Osteoblast (primary cell): Measurements from ENCODE around the gene SYCP3. TPM values are rescaled to one million over a fixed set of nuclear protein-coding genes. Genes with fewer than 3 reads are reported as not detected.

Source experiments
- DNase-seq: peaks from one replicate; pipeline ENCODE4 v3.0.0; 2011; ENCODE audit warnings: low spot score, mixed read lengths; ENCODE audit not compliant: insufficient read length; ENCODE audit errors: missing footprints
- H2AFZ ChIP-seq: 2 replicates; pipeline ENCODE4 v1.6.0; 2011; ENCODE audit warnings: mild to moderate bottlenecking, low read length
- H3K27ac ChIP-seq: 2 replicates; pipeline ENCODE4 v1.5.1; 2011; ENCODE audit warnings: mild to moderate bottlenecking, low read depth, low read length, moderate library complexity
- H3K27me3 ChIP-seq: 2 replicates; pipeline ENCODE4 v1.6.0; 2012; ENCODE audit warnings: mild to moderate bottlenecking, control low read depth, inconsistent platforms, low read length, moderate library complexity; ENCODE audit not compliant: insufficient read depth
- H3K36me3 ChIP-seq: 2 replicates; pipeline ENCODE4 v1.5.1; 2011; ENCODE audit warnings: mild to moderate bottlenecking, low read length, control low read depth, moderate library complexity; ENCODE audit not compliant: insufficient read depth
- H3K4me1 ChIP-seq: 2 replicates; pipeline ENCODE4 v1.5.1; 2011; ENCODE audit warnings: mild to moderate bottlenecking, low read length, control low read depth, moderate library complexity; ENCODE audit not compliant: insufficient read depth
- H3K4me2 ChIP-seq: 2 replicates; pipeline ENCODE4 v1.6.0; 2011; ENCODE audit warnings: mild to moderate bottlenecking, low read length; ENCODE audit not compliant: insufficient read depth
- H3K4me3 ChIP-seq: fragments of 200-600 bp; sonication (generic); 3 replicates; pipeline ENCODE4 v1.5.1; 2012; ENCODE audit warnings: mild to moderate bottlenecking, low read length, inconsistent platforms; ENCODE audit not compliant: insufficient read depth
- H3K79me2 ChIP-seq: 2 replicates; pipeline ENCODE4 v1.6.0; 2012; ENCODE audit warnings: mild to moderate bottlenecking, low read length, control low read depth, inconsistent platforms; ENCODE audit not compliant: insufficient read depth
- H3K9me3 ChIP-seq: 2 replicates; pipeline ENCODE4 v1.5.1; 2011; ENCODE audit warnings: low read depth, low read length, control low read depth
- H4K20me1 ChIP-seq: 2 replicates; pipeline ENCODE4 v1.6.0; 2012; ENCODE audit warnings: mild to moderate bottlenecking, low read length, control low read depth; ENCODE audit not compliant: insufficient read depth
- total RNA-seq: library from RNA; depleted of rRNA; stranded (reverse); fragments of >200 nt; gene quantifications from 2 replicates; pipeline ENCODE4 v1.2.3, GENCODE V29; 2012
- TF ChIP-seq, protein P1 (sequence below): IDR thresholded peaks from 2 replicates; pipeline ENCODE4 v1.5.1; 2011; ENCODE audit warnings: mild to moderate bottlenecking, low read depth, low read length, moderate library complexity; ENCODE audit errors: extremely low read depth

SYCP3 gene
- total RNA-seq, 1 donor: 0.72 TPM

GRCh38 chr12:101697930-101698799, 41.1 kb downstream of the SYCP3 start:
- no peaks in the 10 kb centered on the region for H4K20me1 ChIP-seq
- peak overlapping the region; percentile 51 for H3K27ac ChIP-seq
- TF ChIP-seq, protein P1, sequence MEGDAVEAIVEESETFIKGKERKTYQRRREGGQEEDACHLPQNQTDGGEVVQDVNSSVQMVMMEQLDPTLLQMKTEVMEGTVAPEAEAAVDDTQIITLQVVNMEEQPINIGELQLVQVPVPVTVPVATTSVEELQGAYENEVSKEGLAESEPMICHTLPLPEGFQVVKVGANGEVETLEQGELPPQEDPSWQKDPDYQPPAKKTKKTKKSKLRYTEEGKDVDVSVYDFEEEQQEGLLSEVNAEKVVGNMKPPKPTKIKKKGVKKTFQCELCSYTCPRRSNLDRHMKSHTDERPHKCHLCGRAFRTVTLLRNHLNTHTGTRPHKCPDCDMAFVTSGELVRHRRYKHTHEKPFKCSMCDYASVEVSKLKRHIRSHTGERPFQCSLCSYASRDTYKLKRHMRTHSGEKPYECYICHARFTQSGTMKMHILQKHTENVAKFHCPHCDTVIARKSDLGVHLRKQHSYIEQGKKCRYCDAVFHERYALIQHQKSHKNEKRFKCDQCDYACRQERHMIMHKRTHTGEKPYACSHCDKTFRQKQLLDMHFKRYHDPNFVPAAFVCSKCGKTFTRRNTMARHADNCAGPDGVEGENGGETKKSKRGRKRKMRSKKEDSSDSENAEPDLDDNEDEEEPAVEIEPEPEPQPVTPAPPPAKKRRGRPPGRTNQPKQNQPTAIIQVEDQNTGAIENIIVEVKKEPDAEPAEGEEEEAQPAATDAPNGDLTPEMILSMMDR: no peak
- H3K4me1 ChIP-seq: peaks cover 6% of the 10 kb centered on the region
- H3K36me3 ChIP-seq: no peaks in the 10 kb centered on the region
- no peaks in the 10 kb centered on the region for H3K27me3 ChIP-seq
- no peaks in the 10 kb centered on the region for H3K9me3 ChIP-seq
- H3K4me3 ChIP-seq: peak overlapping the region; percentile 83
- H3K79me2 ChIP-seq: peaks cover 54% of the 10 kb centered on the region
- peak overlapping the region; percentile 74 for H3K4me2 ChIP-seq
- H2AFZ ChIP-seq: peak overlapping the region; percentile 91
- DNase-seq: peak; percentile 92

DNA sequence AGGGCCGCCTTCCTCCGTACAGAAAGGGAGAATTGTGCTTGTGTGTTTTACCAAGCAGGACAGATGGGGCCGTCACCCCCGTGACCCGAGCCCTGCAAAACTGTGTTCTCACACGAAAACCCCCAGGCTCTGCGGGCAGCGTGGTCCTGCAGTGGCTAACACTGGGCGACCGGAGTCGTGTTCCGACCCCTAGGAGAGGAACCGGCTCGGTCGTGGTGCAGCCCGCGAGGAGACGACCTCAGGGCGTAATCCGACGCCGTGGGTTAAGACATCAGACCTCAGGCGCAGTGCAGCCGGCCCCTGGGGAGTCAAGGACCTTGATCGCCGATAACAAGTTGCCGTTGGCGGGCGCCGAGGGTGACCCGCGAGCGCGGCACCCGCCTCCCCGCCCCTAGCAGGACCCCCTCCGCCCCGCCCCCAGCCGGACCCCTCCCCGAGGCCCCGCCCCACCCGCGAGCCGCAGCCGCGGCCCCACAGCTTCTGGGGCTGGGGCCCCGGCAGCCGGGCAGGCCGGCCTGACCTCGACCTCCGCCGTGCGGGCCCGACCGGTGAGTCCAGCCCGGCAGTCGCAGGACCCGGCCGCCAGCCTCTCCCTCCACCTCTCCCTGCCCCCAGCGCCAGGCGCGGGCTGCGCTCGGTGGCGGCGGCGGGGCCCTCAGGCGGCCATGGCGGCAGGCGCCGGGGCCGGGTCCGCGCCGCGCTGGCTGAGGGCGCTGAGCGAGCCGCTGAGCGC, 41.9 kb downstream of the SYCP3 start, which contains the start of gene CHPT1:
TSS of gene CHPT1 (plus strand) at position 444 of the 733 bp plus-strand sequence. CDS start at position 666, 222 bp downstream.
- Histone ChIP-seq H3K4me1 (peaks cover 6% of the 10 kb centered on the region), H3K9me3 (no peaks in the 10 kb centered on the region), H3K36me3 (no peaks in the 10 kb centered on the region), H4K20me1 (no peaks in the 10 kb centered on the region), H3K4me3 (peak within 1 kb of the TSS; percentile 83), H3K27ac (peak within 1 kb of the TSS; percentile 51), H3K4me2 (peak within 1 kb of the TSS; percentile 94), H3K79me2 (peaks cover 48% of the 10 kb centered on the region), H2AFZ (peak within 1 kb of the TSS; percentile 96), H3K27me3 (no peaks in the 10 kb centered on the region)
- TF ChIP-seq, protein P1: no peak
- DNase-seq: peak; percentile 93

GRCh38 chr12:101696251-101697196, 42.7 kb downstream of the SYCP3 start:
- Histone ChIP-seq H3K4me3 (peak overlapping the region; percentile 83), H3K79me2 (peaks cover 41% of the 10 kb centered on the region), H3K27ac (peak overlapping the region; percentile 42), H3K27me3 (no peaks in the 10 kb centered on the region), H3K4me1 (peaks cover 6% of the 10 kb centered on the region), H3K4me2 (peak overlapping the region; percentile 94), H2AFZ (peak overlapping the region; percentile 96), H3K36me3 (no peaks in the 10 kb centered on the region), H4K20me1 (no peaks in the 10 kb centered on the region), H3K9me3 (no peaks in the 10 kb centered on the region)
- TF ChIP-seq, protein P1: no peak
- no peak for DNase-seq
